Activated T-cell treated with anti-CD3 and anti-CD28 coated beads, Interleukin-2, amount 50 U/mL, for 72 hours (primary cell): ENCODE data around the gene RPS13. TPM values are rescaled to one million over a fixed set of nuclear protein-coding genes. Genes with fewer than 3 reads are reported as not detected.
A peak's percentile ranks its signal among the peaks of the same experiment; 100 is the strongest.
"Not testable (repeated sequence)": the region's sequence is repeated elsewhere in the genome, so short reads cannot be mapped to it uniquely, and the experiment has no call there.

Experiments used
- ATAC-seq, 2 donors: fragments of 150-1000 bp; cut with Tn5 transposase; replicated peaks in 1 of 2; 2 replicates each; pipeline ENCODE4 v1.10.0; 2021; ENCODE audit warnings: moderate library complexity in 2 of 2, mild to moderate bottlenecking in 1 of 2
- DNase-seq, 2 donors: peaks; one replicate each; pipeline ENCODE4 v3.0.0; 2021 to 2022; ENCODE audit warnings: mixed read lengths in 1 of 2
- H3K27ac Mint-ChIP-seq: one replicate; pipeline ENCODE4 v1.8.0; 2022; ENCODE audit warnings: mild to moderate bottlenecking, moderate library complexity, mixed read lengths
- H3K27me3 Mint-ChIP-seq: one replicate; pipeline ENCODE4 v1.8.0; 2022; ENCODE audit warnings: low read depth, mixed read lengths
- H3K36me3 Mint-ChIP-seq, 2 donors: one replicate each; pipeline ENCODE4 v1.8.0; 2022; ENCODE audit warnings: mixed read lengths in 2 of 2, mild to moderate bottlenecking in 1 of 2; ENCODE audit not compliant: insufficient read depth in 2 of 2
- H3K4me1 Mint-ChIP-seq: one replicate; pipeline ENCODE4 v1.8.0; 2022; ENCODE audit warnings: low read depth, mixed read lengths
- H3K4me3 Mint-ChIP-seq, 2 donors: one replicate each; pipeline ENCODE4 v1.8.0; 2022; ENCODE audit warnings: mild to moderate bottlenecking in 2 of 2, mixed read lengths in 2 of 2, moderate library complexity in 2 of 2
- H3K9me3 Mint-ChIP-seq, 2 donors: one replicate each; pipeline ENCODE4 v1.8.0; 2022; ENCODE audit warnings: mixed read lengths in 2 of 2
- total RNA-seq, 2 donors: library from RNA; stranded (reverse); gene quantifications; one replicate each; pipeline ENCODE4 v1.2.3, GENCODE V29; 2022

RPS13 gene
- total RNA-seq, 2 donors from 2014 or later, result 1,459 to 1,466 TPM

DNA sequence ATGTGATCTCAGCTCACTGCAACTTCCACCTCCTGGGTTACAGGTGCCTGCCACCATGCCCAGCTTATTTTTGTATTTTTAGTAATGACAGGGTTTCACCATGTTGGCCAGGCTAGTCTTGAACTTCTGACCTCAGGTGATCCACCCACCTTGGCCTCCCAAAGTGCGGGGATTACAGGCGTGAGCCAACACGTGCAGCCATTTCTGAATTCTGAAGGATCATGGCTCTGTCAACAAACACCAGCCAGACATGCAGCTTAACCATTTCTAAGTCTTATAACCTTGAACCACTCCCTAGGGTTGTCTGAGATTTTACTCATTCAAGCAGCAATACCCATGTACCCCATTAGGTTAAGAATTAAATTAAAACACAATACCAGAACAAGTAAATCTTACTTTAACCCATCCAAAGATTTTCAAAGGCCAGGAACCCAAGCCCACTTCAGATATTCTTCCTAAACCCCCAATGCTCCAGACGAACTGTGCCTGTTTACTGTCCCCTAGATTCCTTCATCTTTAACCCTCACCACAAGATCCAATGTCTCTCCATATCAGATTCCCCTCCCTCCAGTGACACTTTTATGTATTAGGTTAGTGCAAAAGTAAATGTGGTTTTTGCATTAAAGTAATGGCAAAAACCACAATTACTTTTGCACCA lies 4.0 kb downstream of the RPS13 start:
- Mint-ChIP-seq H3K4me3 (no peak overlapping the region), H3K36me3 (peaks cover 17 to 34% of the 10 kb centered on the region in 2 donors), H3K9me3 (no peaks in the 10 kb centered on the region), H3K27me3 (no peaks in the 10 kb centered on the region), H3K27ac (peak overlapping the region; percentile 54), H3K4me1 (peaks cover 37% of the 10 kb centered on the region)
- ATAC-seq (no peak), DNase-seq (no peak)

GRCh38 chr11:17067417-17067816 lies 10.1 kb downstream of the RPS13 start:
- DNase-seq, result no peak
- Mint-ChIP-seq H3K27ac (no peak overlapping the region), H3K27me3 (no peaks in the 10 kb centered on the region)

DNA sequence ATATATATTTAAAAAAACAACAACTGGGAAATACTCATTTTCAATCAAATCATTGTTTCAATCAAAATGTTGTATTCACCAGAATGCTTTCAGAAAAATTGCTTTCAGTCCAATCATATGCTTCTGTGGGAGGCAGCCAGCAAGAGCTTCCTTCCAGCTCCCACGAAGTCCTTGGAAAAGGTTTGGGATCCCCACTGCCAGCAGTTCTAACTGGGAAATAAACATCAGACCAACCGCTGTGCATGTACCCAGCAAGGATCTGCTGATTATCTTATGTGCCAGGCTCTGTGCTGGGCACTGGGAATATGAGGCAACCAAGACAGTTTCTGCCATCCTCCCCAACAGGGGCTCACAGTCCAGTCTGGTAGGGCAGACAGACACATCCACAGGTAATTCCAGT lies 10.8 kb downstream of the RPS13 start:
- no peak overlapping the region for H3K4me3 Mint-ChIP-seq
- ATAC-seq (no peak), DNase-seq (no peak)
- H3K36me3 Mint-ChIP-seq, result peaks cover 0 to 2% of the 10 kb centered on the region in 2 donors
- no peak overlapping the region for H3K27ac Mint-ChIP-seq
- no peaks in the 10 kb centered on the region for H3K4me1 Mint-ChIP-seq
- H3K27me3 Mint-ChIP-seq, result no peaks in the 10 kb centered on the region
- H3K9me3 Mint-ChIP-seq, result no peaks in the 10 kb centered on the region

More at GRCh38 chr11:17067417-17067816, 10.1 kb downstream of the RPS13 start:
- no peak for ATAC-seq
- no peaks in the 10 kb centered on the region for H3K4me1 Mint-ChIP-seq
- no peak overlapping the region for H3K4me3 Mint-ChIP-seq
- no peaks in the 10 kb centered on the region for H3K9me3 Mint-ChIP-seq
- H3K36me3 Mint-ChIP-seq, result peaks cover 0 to 2% of the 10 kb centered on the region in 2 donors

GRCh38 chr11:17063171-17064002 lies 14.1 kb downstream of the RPS13 start:
- ATAC-seq, result peak; percentile 87 to 89
- H3K27me3 Mint-ChIP-seq, result no peaks in the 10 kb centered on the region
- DNase-seq, result peak; percentile 65 to 69
- H3K4me3 Mint-ChIP-seq, result no peak overlapping the region
- no peaks in the 10 kb centered on the region for H3K9me3 Mint-ChIP-seq
- H3K36me3 Mint-ChIP-seq, result no peaks in the 10 kb centered on the region
- no peaks in the 10 kb centered on the region for H3K4me1 Mint-ChIP-seq
- no peak overlapping the region for H3K27ac Mint-ChIP-seq

- ATAC-seq, H3K9me3 Mint-ChIP-seq, H3K27me3 Mint-ChIP-seq, H3K4me1 Mint-ChIP-seq, H3K27ac Mint-ChIP-seq, DNase-seq, H3K4me3 Mint-ChIP-seq, H3K36me3 Mint-ChIP-seq: not testable (repeated sequence)
These were observed 26.3 kb downstream of the RPS13 start for GRCh38 chr11:17051146-17051545.

DNA sequence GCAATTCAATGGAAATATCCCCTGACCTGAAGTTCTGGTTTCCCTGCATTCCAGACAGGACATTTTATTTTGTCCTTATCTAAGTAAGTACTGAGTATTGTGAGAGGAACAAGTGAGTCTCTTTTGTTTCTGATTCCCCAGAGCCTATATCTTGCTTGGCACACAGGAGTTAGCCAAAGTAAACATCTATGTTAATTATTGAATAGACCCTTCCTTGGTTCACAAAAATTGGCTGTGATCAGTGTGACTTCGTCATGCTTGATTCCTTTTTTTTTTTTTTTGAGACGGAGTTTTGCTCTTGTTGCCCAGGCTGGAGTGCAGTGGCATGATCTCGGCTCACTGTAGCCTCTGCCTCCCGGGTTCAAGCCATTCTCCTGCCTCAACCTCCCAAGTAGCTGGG lies 29.0 kb downstream of the RPS13 start:
- DNase-seq, H3K27me3 Mint-ChIP-seq, H3K9me3 Mint-ChIP-seq, H3K27ac Mint-ChIP-seq, H3K4me1 Mint-ChIP-seq, ATAC-seq, H3K36me3 Mint-ChIP-seq, H3K4me3 Mint-ChIP-seq: not testable (repeated sequence)

- Mint-ChIP-seq H3K36me3 (no peaks in the 10 kb centered on the region), H3K4me3 (no peak overlapping the region), H3K4me1 (no peaks in the 10 kb centered on the region), H3K9me3 (no peaks in the 10 kb centered on the region), H3K27ac (no peak overlapping the region), H3K27me3 (no peaks in the 10 kb centered on the region)
- ATAC-seq (no peak), DNase-seq (no peak)
These were observed 30.8 kb downstream of the RPS13 start for GRCh38 chr11:17046690-17047089.

GRCh38 chr11:17036666-17037658 lies 40.5 kb downstream of the RPS13 start:
- no peak overlapping the region for H3K27ac Mint-ChIP-seq
- H3K4me3 Mint-ChIP-seq, result no peak overlapping the region
- peaks cover 0 to 1% of the 10 kb centered on the region in 2 donors for H3K36me3 Mint-ChIP-seq
- H3K4me1 Mint-ChIP-seq, result no peaks in the 10 kb centered on the region
- H3K9me3 Mint-ChIP-seq, result peaks cover 0 to 2% of the 10 kb centered on the region in 2 donors
- no peak for DNase-seq
- no peak for ATAC-seq
- H3K27me3 Mint-ChIP-seq, result no peaks in the 10 kb centered on the region

DNA sequence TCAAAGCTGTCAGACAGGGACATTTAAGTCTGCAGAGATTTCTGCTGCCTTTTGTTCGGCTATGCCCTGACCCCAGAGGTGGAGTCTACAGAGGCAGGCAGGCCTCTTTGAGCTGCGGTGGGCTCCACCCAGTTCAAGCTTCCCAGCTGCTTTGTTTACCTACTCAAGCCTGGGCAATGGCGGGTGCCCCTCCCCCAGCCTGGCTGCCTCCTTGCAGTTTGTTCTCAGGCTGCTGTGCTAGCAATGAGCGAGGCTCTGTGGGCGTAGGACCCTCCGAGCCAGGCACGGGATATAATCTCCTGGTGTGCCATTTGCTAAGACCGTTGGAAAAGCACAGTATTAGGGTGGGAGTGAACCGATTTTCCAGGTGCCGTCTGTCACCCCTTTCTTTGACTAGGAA lies 43.4 kb downstream of the RPS13 start:
- not testable (repeated sequence) for ATAC-seq, H3K9me3 Mint-ChIP-seq, H3K36me3 Mint-ChIP-seq, DNase-seq, H3K4me3 Mint-ChIP-seq, H3K27me3 Mint-ChIP-seq, H3K27ac Mint-ChIP-seq, H3K4me1 Mint-ChIP-seq

DNA sequence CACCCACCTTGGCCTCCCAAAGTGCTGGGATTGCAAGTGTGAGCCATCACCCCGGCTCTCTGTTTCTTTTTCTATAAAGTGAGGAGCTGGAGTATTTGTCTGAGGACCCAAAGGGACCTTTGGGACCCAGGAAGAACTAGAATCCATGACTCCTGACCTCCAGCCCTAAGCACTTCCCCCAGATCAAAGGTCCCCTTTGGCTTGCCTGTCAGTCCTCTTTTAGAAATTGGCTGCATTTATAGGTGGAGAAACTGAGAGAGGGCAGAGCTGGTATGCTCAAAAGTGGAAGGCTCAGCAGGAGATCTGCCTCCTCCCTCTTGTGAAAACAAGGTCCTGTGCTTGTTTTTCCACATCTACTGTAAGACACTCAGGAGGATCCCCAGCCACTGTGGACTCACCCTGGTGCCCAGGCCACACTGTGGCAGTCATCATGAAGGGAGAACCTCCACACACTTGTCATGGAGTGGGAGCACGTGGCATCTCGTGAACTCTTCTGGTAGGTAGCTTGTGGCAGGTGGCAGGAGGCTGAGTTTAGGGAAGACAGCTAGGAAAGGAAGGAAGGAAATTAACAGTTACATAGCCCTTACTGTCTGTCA lies 50.9 kb downstream of the RPS13 start:
- H3K4me3 Mint-ChIP-seq, result no peak overlapping the region
- no peaks in the 10 kb centered on the region for H3K27me3 Mint-ChIP-seq
- ATAC-seq (no peak), DNase-seq (no peak)
- H3K27ac Mint-ChIP-seq, result no peak overlapping the region
- no peaks in the 10 kb centered on the region for H3K36me3 Mint-ChIP-seq
- peaks cover 0 to 2% of the 10 kb centered on the region in 2 donors for H3K9me3 Mint-ChIP-seq
- H3K4me1 Mint-ChIP-seq, result no peaks in the 10 kb centered on the region

DNA sequence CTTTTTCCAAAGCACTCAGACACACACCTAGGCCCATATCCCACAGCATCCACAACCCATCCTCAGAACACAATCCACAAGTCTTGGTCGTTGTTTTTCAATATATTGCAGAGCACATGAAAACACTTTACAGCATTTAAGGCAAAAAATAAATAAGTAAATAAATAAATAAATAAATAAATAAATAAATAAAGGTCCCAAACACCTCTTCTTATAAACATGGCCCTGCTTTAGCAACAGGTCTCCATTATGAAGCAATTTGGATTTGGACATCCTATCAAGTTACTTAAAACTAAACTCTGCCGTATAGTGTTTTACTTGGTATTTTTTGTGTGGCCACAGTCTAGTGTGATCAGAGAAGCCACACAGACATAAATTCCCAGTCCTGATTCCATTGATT lies 52.5 kb downstream of the RPS13 start:
- Mint-ChIP-seq H3K4me1 (no peaks in the 10 kb centered on the region), H3K27me3 (no peaks in the 10 kb centered on the region), H3K27ac (no peak overlapping the region), H3K4me3 (no peak overlapping the region), H3K36me3 (no peaks in the 10 kb centered on the region), H3K9me3 (no peaks in the 10 kb centered on the region)
- ATAC-seq (no peak), DNase-seq (no peak)
